NCI-H2171 treated with DMSO at 0.1 percent for 48 hours (cell line): ENCODE results near the gene YPEL3.

Experiments
- DNase-seq: peaks from one replicate; lab custom pipeline; 2025; lab: John Stamatoyannopoulos, UW

YPEL3 gene

DNA sequence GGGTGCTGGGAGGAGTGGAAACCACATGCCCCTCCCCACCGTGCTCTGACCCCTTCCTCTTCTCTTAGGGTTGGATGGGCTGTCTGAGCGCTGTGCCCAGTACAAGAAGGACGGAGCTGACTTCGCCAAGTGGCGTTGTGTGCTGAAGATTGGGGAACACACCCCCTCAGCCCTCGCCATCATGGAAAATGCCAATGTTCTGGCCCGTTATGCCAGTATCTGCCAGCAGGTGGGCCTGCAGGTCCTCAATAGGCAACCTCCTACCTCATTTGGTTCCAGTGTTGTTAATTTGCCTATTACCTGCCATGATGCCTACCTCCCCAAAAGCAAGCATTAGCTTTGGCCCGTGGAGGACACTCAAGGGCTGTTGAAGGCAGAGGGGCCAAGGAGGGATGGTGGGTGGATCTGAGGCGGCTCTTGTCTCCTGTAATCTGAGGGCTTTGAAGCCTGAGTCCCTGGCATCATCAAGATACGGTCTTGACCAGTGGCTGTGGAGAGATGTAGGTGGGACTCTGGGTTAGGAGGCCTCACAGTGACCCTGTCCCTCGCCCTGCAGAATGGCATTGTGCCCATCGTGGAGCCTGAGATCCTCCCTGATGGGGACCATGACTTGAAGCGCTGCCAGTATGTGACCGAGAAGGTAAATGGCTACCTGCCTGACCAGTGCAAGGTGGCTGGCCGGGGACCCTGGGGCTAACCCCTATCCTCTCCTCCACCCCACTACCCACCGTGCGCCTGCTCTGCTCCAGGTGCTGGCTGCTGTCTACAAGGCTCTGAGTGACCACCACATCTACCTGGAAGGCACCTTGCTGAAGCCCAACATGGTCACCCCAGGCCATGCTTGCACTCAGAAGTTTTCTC lies 27.0 kb downstream of the YPEL3 start:
- no peak for DNase-seq

DNA sequence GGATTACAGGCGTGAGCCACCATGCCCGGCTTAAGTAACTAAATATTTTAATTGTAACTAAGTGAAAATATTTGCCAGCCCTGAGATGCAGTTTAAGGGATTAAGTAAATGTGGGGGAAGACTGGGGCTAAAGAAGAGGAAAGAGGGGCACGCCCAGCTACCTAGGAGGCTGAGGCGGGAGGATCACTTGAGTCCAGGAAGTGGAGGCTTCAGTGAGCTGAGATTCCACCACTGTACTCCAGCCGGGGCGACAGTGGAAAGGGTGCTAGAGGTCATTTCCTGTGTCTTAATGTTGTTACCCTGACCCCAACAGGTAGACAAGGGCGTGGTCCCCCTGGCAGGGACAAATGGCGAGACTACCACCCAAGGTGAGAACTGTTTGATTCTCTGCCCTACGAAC lies 27.7 kb downstream of the YPEL3 start:
- DNase-seq: no peak

DNA sequence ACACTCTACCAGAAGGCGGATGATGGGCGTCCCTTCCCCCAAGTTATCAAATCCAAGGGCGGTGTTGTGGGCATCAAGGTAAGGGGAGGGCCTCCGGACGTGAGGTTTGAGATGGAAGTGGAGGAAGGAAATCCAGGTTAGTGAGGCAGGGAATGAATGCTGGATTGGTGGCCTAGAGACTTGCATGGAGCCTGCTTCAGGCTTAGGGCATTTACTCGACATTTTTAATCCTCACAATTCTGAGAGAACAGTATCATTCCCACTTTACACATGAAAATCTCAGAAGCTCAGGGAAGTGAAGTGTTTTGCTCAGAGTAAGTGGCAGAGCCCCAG lies 28.5 kb downstream of the YPEL3 start:
- no peak for DNase-seq

DNA sequence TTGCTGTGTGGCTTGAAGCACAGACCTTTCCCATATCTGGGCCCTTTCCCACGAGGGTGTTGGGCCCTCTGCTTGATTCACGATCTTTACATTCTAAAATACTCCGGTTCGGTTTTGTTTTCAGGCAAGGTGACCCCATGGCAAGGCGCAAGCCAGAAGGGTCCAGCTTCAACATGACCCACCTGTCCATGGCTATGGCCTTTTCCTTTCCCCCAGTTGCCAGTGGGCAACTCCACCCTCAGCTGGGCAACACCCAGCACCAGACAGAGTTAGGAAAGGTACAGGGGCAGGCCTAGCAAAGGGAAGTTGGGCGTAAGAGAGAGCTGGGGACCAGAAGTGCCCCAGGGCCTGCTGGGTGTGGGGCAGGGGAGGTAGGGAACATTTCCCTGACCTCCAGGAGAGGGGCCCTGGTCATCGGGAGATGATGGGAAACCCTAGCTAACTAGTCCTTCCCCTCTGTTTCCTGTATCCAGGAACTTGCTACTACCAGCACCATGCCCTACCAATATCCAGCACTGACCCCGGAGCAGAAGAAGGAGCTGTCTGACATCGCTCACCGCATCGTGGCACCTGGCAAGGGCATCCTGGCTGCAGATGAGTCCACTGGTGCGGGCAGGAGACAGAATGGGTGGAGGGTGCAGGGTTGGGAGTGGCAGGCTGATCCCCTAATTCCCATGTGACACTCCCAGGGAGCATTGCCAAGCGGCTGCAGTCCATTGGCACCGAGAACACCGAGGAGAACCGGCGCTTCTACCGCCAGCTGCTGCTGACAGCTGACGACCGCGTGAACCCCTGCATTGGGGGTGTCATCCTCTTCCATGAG lies 29.0 kb downstream of the YPEL3 start:
- DNase-seq: no peak

DNA sequence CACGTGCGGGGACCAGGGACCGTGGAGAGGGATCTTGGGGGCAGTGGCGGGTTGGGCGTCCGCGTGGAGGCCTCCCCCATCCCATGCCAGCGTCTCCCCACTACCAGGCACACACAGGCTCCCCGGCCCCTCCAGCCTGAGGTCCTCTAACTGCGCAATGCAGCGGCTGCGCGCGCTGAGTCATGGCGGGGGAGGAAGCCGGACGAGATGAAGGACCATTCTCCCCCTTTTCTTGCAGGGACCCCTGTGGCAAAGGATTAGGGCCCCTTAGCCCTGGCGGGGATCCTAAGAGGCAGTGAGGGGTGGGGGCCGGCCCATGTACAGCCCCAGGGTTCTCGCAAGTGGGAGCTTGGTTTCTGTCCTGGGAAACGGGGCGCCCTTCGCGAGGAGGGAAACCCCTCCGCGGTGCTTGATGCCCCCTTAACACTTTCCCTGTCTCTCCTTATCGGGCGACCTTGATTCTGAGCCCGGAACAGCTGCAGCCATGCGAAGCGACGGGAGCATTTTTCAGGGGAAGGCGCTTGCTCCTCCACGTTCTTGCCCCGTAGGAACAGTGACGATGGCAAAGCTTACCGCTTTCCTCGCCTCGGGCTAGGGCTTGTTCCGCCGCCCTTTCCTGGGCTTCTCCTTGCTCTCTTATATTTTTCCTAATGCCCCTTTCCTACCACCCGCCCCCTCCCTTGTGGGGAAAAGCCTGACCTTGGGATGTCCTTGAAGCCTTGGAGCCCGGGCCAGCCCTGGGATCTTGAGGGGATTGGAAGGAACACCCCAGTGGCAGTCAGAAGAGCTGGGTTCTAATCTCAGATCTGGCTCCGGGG lies 29.9 kb downstream of the YPEL3 start:
- no peak for DNase-seq

DNA sequence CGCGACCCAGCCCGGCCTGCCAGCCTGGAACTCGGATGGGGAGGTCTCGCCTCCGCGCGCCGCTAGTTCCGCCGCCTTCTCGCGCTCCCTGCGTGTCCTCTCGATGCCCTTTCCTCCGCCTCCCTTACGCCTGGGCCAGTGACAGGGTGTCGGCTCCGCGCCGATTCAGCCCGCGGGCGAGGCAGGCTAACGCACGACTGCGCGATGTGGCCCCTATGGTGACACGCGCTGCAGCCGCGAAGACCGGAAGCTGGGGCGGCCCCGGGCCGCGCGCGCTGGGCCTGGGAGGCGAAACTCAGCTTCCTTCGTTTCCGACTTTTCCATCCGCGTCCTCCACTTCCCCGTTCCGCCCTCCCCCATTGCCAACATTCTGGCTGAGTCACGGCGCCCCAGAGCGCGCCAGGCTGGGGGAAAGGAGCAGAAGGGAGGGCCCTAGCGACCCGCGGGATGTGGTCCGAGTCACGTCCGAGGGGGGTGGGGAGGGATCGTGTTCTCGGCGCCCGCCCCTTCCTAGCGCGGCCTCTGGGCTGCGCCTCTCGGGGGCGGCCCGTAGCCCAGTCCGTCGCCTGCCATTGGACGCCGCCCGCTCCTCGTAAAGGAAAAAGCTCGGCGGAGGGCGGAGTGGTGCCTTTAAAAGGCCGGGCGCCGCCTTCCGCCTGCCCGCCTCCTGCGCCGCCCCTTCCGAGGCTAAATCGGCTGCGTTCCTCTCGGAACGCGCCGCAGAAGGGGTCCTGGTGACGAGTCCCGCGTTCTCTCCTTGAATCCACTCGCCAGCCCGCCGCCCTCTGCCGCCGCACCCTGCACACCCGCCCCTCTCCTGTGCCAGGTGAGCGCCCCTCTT lies 30.7 kb downstream of the YPEL3 start, which contains the start of gene ALDOA:
Gene ALDOA (plus strand): TSS at position 659 of the 841 bp plus-strand sequence. CDS start 1,138 bp downstream, outside the sequence.
- DNase-seq: peak; percentile 95

DNA sequence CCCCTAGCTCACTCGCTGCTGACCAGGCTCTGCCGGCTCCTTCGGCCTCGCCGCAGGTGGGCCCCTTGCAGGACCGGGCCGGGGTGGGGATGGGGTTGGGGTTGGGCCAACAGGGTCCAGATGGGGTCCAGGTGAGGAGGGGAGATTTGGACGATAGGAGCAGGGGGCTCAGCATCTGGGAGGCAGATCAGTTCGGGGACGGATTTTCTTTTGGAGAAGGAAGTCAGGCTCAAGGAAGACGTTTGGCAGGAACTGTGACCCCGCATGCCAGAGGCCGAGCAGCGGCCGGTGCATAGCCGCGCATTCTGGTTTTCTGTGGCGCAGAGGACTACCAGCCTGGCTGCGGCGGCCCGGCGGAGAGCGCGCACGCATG lies 31.3 kb downstream of the YPEL3 start:
- DNase-seq: no peak

DNA sequence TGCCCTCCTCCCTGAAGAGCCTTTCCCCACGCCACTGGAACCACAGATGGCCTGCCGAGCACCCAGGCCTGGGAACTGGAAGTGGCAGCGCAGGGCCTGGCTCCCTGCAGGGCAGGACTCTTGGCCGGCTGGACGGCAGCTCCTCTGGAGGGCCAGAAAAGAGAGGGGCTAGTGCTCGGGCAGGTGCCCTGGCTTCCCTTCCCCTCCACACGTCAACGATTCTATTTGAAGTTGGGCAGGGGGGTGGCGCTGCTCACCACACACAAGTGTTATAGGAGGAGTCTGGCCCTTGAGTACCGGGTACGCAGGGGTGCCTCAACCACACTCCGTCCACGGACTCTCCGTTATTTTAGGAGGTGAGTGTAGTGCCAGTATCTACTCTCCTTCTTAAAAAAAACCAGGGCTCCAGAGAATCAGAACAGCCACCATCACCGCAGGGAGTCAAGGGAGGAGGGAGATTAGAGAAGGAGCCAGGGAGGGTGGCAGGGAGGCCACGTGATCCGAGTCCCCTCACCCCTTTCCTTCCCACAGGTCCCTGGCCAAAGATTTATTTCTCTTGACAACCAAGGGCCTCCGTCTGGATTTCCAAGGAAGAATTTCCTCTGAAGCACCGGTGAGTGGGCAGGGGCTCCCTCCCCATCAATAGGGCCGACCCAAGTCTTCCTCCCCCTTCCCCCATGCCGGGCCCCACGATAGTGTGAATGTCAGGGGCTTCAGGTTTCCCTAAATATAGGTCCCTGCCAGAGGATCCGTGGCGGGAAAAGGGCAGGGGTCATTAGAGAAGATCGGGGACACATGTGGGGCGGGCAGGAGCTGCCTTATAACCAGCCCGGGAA lies 31.9 kb downstream of the YPEL3 start:
- peak; percentile 79 for DNase-seq

DNA sequence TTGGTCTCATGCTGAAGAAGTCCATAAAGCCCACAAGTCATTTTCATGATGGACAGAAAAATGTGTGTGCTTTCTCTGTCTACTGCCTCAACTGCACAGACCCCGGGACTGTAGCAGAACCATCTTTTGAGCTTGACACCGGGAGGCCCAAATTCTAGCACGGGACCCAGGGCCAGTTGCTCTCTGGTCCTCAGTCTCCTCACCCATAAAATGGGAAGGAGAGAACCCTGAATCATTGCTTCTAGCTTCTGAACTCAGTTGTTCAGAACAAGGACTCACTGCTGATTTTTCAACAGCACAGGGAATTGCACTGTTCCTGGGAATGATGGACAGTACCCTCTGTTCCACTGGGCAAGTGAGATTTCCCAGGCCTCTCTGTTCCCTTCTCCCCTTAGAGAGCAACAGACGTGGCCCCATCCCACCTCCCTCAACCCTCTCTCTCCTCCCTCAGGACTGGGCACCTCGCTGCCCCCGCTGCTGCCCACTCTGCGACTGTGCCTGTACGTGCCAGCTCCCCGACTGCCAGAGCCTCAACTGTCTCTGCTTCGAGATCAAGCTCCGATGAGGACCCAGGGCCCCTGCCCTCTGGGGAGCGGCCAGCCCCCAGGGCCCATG lies 32.6 kb downstream of the YPEL3 start:
- DNase-seq: no peak

DNA sequence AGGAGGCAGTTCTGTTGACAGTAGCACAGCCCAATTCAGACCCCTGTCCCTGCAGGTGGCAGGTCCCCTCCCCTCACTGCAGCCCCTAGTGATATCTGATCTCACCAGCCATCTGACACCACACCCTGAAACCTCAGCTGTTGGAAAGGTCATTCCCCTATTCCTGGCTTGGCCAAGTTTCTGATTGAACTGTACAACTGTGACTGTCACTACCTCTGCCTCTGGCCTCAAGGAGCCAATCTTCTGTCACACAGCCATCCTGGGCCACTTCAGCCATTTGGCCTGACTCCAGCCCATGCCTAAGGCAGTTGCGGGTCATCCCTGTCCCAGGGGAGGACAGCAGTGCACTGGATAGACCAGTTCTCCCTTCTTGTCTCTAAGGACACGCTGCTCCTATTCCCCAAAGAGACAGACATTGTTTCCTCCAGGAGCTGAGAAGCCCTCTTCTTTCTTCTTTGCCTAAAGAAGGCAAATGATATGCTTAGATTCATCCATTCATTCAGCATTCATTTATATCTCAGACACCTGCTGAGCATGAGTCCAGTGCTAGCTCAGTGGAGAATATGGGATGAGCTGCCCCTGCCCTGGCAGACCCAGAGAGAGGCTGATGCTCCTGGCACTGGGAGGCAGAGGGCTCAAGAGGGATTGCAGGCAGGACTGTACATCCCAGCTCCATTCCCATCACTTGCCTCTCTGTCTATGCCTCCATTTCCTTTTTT lies 35.0 kb downstream of the YPEL3 start:
- DNase-seq: peak; percentile 63

DNA sequence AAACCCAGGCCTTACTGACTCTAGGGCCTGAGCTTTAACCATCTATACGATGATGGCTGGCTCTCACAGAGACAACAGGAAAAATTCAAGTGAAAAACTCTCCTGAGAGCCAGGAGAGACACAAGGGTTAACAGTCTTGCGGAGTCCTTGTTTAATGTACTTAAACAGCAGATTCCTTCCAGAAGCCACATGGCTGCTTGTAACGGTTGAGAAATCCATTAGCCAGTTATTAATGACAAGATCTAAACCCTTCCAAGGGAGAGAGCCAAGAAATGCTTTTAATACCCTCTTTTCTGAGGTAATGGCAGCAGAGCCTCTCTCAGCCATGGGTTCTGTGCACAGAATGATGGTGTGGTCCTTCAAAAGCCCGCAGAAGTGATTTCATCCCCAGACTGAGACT lies 35.7 kb downstream of the YPEL3 start:
- DNase-seq: no peak

DNA sequence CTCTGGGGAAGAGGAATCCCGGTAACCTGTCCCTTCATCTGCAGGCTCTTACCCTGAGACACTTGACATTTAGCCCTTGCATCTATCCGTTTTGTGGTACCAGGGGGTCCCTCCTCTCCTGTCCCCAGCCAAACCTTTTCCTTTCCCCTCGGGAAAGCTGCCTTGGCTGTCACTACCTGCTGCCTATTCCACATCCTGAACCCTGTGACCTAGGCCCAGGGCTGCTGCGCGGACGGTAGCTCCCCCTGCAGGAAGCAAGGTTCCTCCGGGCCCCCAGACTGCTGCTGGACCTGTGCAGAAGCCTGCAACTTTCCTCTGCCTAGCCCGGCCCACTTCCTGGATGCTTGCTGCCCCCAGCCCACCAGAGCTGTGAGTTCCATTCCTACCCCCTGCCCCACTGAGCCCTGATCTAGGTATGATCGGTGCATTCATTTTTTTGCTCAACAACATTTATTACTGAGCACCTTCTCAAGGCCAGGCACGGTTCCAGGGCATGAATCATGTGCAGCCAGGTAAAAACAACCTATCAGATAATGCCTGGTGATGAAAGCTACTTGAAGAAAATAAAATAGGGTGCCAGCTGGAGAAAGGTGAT lies 41.0 kb downstream of the YPEL3 start:
- DNase-seq: peak; percentile 86

DNA sequence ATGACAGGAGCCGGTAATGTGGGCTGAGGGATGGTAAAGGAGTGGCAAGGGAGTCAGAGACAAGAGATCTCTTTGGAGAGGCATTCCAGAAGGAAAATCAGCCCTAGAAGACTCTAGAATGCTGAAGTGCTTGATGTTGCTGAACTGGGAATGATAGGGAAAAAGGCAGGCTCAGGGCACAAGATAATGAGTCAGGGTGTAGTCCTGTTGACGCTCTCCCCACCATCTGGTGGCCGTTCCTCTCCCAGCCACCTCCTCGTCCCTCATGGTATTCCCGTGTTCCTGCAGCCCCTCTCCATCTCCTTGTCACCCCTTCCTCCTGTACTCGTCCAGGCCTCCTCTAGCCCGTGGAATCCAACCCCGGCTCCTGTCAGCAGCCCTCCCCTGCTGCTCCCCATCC lies 41.6 kb downstream of the YPEL3 start:
- DNase-seq: peak; percentile 16

DNA sequence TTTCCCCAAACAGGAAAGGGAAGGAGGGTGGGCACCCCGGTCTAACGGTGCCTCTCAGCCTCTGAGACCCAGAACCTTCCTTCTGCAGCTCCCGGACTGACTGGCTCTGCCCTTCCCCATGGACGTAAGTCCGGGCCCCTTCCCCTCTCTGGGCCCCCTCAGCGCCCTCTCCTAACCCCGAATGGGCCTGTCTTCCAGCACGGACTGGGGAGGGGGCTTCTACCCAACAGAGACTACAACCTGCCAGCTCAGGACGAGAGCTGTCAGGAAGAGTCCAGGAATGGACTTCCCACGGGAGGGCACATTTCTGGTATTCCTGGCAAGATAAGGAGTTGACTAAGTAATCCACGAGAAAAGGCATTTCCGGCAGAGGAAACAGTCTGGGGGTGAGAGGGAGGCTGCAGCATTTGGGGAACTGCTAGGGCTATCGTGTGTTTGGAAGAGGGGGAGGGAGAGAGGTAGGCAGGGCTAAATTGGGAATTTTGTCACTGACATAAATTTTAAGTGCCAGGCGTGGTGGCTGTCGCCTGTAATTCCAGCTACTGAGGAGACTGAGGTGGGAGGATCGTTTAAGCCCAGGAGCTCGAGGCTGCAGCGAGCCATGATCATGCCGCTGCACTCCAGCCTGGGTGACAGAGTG lies 42.5 kb downstream of the YPEL3 start:
- DNase-seq: no peak

DNA sequence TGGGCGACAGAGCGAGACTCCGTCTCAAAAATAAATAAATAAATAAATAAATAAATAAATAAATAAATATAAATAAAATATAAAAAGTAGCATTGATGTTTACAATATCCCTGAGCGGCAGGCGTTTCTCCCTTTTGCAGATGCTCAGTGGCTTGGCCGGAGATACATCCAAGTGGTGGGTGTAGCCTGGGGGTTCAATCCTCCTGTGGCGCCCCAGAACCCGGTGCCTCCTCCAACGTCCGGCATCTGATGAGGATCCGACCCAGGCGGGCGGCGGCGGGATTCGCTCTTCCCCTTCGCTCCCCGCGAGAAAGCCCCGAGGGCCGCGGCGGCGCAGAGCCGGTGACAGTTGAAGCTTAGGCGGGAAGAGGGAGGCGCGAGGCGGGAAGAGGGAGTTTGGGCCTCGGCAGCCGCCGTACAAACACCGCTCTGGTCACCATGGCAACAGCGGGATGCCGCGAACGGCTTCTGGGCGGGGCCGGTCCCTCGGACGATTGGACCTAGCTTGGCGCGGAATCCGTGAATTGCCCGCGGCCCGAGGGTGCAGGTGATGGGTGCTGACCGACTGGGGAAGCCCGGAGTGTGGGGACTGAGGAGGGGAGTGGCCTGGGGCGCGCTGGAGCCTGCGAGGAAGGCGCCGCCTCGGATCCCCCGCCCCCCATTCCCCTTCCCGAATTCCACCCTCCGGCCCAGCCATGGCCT lies 43.2 kb downstream of the YPEL3 start:
- DNase-seq: peak; percentile 86

DNA sequence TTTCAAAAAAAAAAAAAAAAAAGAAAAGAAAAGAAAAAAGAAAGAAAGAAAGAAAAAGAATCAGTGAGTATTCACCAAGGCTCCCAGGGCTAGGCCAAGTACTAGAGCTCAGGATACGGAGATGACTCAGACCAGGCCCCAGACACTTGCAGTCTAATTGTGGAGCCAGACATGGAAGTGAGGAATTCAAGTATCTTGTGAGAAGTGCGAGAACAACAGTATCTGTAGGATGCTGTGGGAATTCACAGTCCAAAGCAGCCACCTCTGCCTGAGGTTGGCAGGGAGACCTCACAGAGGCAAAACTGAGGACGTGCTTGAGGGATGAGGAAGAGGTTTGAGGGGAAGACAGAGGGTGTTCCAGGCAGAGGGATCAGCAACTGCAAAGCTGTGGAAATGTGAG lies 44.5 kb downstream of the YPEL3 start:
- no peak for DNase-seq

DNA sequence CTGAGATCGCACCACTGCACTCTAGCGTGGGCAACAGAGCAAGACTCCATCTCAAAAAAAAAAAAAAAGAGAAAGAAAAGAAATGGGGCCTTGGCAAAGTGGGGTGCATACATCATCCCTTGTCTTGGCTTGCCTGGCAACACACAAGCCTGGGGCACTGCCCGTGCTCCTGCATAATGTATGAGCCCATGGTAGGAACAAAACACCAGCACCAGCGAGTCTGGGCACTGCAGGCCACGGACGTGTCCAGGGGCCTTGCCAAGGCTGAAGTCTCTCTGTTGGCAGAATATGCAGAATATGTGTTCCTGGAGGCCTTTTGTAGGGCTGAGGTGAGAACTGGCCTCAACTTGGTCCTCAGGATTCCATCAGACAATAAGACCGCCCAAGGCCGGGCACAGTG lies 46.1 kb downstream of the YPEL3 start:
- no peak for DNase-seq

DNA sequence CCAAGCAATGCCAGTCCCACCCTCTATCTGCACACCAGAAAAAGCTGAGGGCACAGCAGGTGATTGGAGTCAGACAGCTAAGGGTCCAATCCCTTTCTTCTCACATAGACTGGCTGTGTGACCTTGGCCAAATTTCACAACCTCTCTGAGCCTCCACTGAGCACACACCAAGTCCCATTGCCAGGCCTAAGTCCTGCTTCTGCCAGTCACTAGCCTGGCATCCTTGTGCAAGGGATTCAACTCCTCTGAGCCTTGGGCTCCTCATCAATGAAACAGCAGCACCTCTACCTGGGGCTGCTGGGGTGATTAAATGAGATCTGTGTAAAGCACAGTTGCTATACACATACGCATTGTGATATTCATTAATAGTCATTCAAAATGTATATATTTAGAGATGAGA lies 49.4 kb downstream of the YPEL3 start:
- no peak for DNase-seq
